ENCODE data around the gene CIP2A. TPM values are rescaled to one million over a fixed set of nuclear protein-coding genes. Genes with fewer than 3 reads are reported as not detected.
A peak's percentile ranks its signal among the peaks of the same experiment; 100 is the strongest.

Gene CIP2A
- total and polyA plus RNA-seq, 2 of the 4 experiments (the other 2 are of a cell fraction): 8.5 to 27.8 TPM

- ChIA-PET POLR2A (ENCODE audit: unreplicated experiment) (no interaction called here), CTCF (no interaction called here)
- no peaks in the 10 kb centered on the region for H3K9me3 ChIP-seq (ENCODE audit: control insufficient read depth, insufficient read depth, low read length)
- no peaks in the 10 kb centered on the region for H4K20me1 ChIP-seq (ENCODE audit: insufficient read depth, low read length)
- H3K79me1 ChIP-seq (ENCODE audit: low read depth in 1 of 2, low read length in 2 of 2): 0 out of 4 replicates have a peak, but pooled peaks cover 0 to 3% of the 10 kb centered on the region in 2 experiments
- no peak overlapping the region for H3K23ac ChIP-seq (ENCODE audit: low read depth, low read length)
- ATAC-seq (ENCODE audit: low read depth): peak; percentile 84
- in situ Hi-C loops (cut with MboI; ENCODE audit: low sequenced_read_pairs): no loop called here
- H2BK20ac ChIP-seq (ENCODE audit: low read depth, low read length): no peak overlapping the region
- no peak overlapping the region for H2AK5ac ChIP-seq (ENCODE audit: low read depth, low read length)
- H3K56ac ChIP-seq (ENCODE audit: extremely low read depth, insufficient read depth, low read length): no peak overlapping the region
- H2AK9ac ChIP-seq (replicated peaks; ENCODE audit: low read depth, low read length, poor library complexity): no peak overlapping the region
- intact Hi-C loops (cut with micrococcal nuclease): no loop called here
- no peak overlapping the region for H3K9ac ChIP-seq (ENCODE audit: low read depth, low read length)
- H3K36me3 ChIP-seq (ENCODE audit: control insufficient read depth, insufficient read depth, low read length): no peaks in the 10 kb centered on the region
- H3K4me1 ChIP-seq (ENCODE audit: control insufficient read depth, insufficient read depth, low read length): no peaks in the 10 kb centered on the region
- no peak overlapping the region for H3K18ac ChIP-seq (ENCODE audit: low read depth, low read length)
- no peak overlapping the region for H3K27ac ChIP-seq (ENCODE audit: insufficient read depth, low read length)
- no peak overlapping the region for H2BK5ac ChIP-seq (ENCODE audit: low read depth, low read length, poor library complexity, severe bottlenecking)
- H2BK15ac ChIP-seq (ENCODE audit: low read depth, low read length): no peak overlapping the region
- no peak overlapping the region for H3K14ac ChIP-seq (replicated peaks; ENCODE audit: low read depth, low read length)
- DNase-seq: peak; percentile 23
- no peak overlapping the region for H2AFZ ChIP-seq (replicated peaks; ENCODE audit: low read length, poor library complexity)
- BruUV-seq (replicated peaks): no TSS peak
- dilution Hi-C loops (cut with HindIII; ENCODE audit: low sequenced_read_pairs, unreplicated experiment): no loop called here
- no peak overlapping the region for H3K4me2 ChIP-seq (ENCODE audit: low read depth, low read length)
- no peak overlapping the region for H3K4me3 ChIP-seq (ENCODE audit: insufficient read depth, low read depth, low read length)
- H3K9me1 ChIP-seq (ENCODE audit: insufficient read depth, low read length): no peaks in the 10 kb centered on the region
- TF ChIP-seq CTCF (conservative IDR thresholded peaks at IDR 0.05; ENCODE audit: low read depth, low read length) (no peak), USF2 (IDR thresholded peaks at IDR 0.05; ENCODE audit: low read depth, low read length) (no peak), SMC3 (IDR thresholded peaks at IDR 0.05; ENCODE audit: low read depth, low read length) (no peak), CHD1 (IDR thresholded peaks at IDR 0.05; ENCODE audit: low read depth, low read length) (no peak), ELK1 (IDR thresholded peaks at IDR 0.05; ENCODE audit: borderline replicate concordance, low read depth, low read length) (no peak), RAD21 (IDR thresholded peaks at IDR 0.05; ENCODE audit: low read length) (no peak), BHLHE40 (IDR thresholded peaks at IDR 0.05; ENCODE audit: low read depth, low read length) (no peak), MAZ (IDR thresholded peaks at IDR 0.05; ENCODE audit: borderline replicate concordance, low read depth, low read length) (no peak), CEBPB (IDR thresholded peaks at IDR 0.05; ENCODE audit: low read depth, low read length) (no peak), FOS (IDR thresholded peaks at IDR 0.05; ENCODE audit: low read depth, low read length) (no peak), RCOR1 (IDR thresholded peaks at IDR 0.05; ENCODE audit: insufficient replicate concordance, low read length) (no peak), MXI1 (IDR thresholded peaks at IDR 0.05; ENCODE audit: borderline replicate concordance, low read depth, low read length) (no peak), NFE2L2 (IDR thresholded peaks at IDR 0.05; ENCODE audit: low read depth, low read length) (no peak), RFX5 (IDR thresholded peaks at IDR 0.05; ENCODE audit: low read depth, low read length) (no peak), MAFK (IDR thresholded peaks at IDR 0.05; ENCODE audit: low read depth, low read length) (no peak), POLR2A (IDR thresholded peaks at IDR 0.05; ENCODE audit: low read depth, low read length) (no peak)
- H4K5ac ChIP-seq (ENCODE audit: low read depth, low read length): no peak overlapping the region
- no peak overlapping the region for H4K91ac ChIP-seq (ENCODE audit: insufficient read depth, low read depth, low read length)
- H3K4ac ChIP-seq (ENCODE audit: low read depth, low read length): no peak overlapping the region
- H3K27me3 ChIP-seq (ENCODE audit: control insufficient read depth, insufficient read depth, low read length): no peaks in the 10 kb centered on the region
- H4K8ac ChIP-seq (ENCODE audit: low read depth in 2 of 2, low read length in 2 of 2): no peak overlapping the region
- no peak overlapping the region for H2BK120ac ChIP-seq (ENCODE audit: low read depth, low read length)
These were observed 14.5 kb upstream of the CIP2A start for GRCh38 chr3:108603691-108604090.
